Glutamatergic neuron (in vitro differentiated cells): ENCODE measurements around the gene MAP10. TPM values are rescaled to one million over a fixed set of nuclear protein-coding genes. Genes with fewer than 3 reads are reported as not detected.

Experiments
- DNase-seq: peaks from one replicate; pipeline ENCODE4 v3.0.0; 2022
- H3K27ac Mint-ChIP-seq: one replicate; pipeline ENCODE4 v1.8.0; 2020; ENCODE audit warnings: mild to moderate bottlenecking, mixed read lengths, inconsistent platforms; ENCODE audit not compliant: unreplicated experiment
- H3K27me3 Mint-ChIP-seq: one replicate; pipeline ENCODE4 v1.8.0; 2020; ENCODE audit warnings: mild to moderate bottlenecking, moderate library complexity, mixed read lengths, inconsistent platforms; ENCODE audit not compliant: unreplicated experiment
- H3K36me3 Mint-ChIP-seq: one replicate; pipeline ENCODE4 v1.8.0; 2020; ENCODE audit warnings: mild to moderate bottlenecking, mixed read lengths, inconsistent platforms; ENCODE audit not compliant: unreplicated experiment
- H3K4me1 Mint-ChIP-seq: one replicate; pipeline ENCODE4 v1.8.0; 2020; ENCODE audit warnings: mild to moderate bottlenecking, low read depth, mixed read lengths, inconsistent platforms; ENCODE audit not compliant: unreplicated experiment
- H3K4me3 Mint-ChIP-seq: one replicate; pipeline ENCODE4 v1.8.0; 2020; ENCODE audit warnings: mild to moderate bottlenecking, mixed read lengths, inconsistent platforms; ENCODE audit not compliant: unreplicated experiment
- H3K9me3 Mint-ChIP-seq: one replicate; pipeline ENCODE4 v1.8.0; 2020; ENCODE audit warnings: mild to moderate bottlenecking, moderate library complexity, mixed read lengths, inconsistent platforms; ENCODE audit not compliant: unreplicated experiment
- long read RNA-seq: library from polyadenylated mRNA; unstranded; transcript quantifications from one replicate; pipeline ENCODE4 v2.0.0, GENCODE V29; 2020; ENCODE audit not compliant: unreplicated experiment
- total RNA-seq: library from RNA; stranded (reverse); fragmentation: NEBNext Ultra II Directional; extraction: Animal tissue kit (Norgen Biotek cat#: 25700); gene quantifications from one replicate; pipeline ENCODE4 v1.2.1, GENCODE V29; 2021; ENCODE audit not compliant: unreplicated experiment
- TF ChIP-seq, protein P1 (sequence below): fragments of 200-600 bp; sonication (generic); IDR thresholded peaks from one replicate; pipeline ENCODE4 v1.5.0; 2021; ENCODE audit not compliant: partially characterized antibody, unreplicated experiment

Gene MAP10, protein sequence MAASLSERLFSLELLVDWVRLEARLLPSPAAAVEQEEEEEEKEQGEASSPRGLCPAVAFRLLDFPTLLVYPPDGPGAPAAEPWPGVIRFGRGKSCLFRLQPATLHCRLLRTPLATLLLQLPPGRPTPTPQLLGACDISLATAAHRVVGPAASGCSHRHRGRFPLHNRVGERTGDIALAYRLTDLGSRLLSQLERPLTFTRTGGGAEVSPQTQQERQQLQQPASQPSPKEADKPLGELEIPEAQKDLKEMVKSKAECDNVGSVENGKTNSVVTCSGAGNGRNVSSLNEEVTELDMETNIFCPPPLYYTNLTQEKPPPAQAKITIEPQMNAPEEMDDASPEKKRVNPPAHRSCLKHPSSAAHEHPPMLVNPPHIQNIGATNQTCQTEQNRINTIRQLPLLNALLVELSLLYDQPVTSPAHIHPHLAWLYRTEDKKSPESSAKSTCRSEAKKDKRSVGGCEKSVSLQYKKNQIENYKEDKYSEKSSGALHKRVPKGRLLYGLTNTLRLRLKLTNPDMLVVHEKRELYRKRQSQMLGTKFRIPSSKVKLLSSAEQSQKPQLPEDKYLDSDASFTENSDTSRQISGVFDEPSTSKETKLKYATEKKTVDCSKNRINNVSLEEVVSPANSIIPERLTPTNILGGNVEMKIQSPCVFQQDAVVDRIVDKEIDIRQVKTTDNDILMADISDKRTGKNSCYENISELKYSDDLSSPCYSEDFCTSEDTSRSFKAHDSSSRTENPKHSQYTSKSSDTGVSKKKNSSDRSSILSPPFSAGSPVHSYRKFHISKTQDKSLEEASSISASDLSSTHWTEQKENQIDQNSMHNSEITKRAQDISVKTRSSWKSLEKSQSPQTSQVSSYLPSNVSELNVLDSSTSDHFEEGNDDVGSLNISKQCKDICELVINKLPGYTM
- 3.6 TPM for total RNA-seq
- long read RNA-seq, transcript MAP10-201 (1 exons, 3,516 nt) = major isoform, 7 of 7 reads
- long read RNA-seq, partial matches to known transcripts = 0 of 7 reads
- long read RNA-seq, other reads (novel, unspliced or antisense) = 0 of 7 reads

DNA sequence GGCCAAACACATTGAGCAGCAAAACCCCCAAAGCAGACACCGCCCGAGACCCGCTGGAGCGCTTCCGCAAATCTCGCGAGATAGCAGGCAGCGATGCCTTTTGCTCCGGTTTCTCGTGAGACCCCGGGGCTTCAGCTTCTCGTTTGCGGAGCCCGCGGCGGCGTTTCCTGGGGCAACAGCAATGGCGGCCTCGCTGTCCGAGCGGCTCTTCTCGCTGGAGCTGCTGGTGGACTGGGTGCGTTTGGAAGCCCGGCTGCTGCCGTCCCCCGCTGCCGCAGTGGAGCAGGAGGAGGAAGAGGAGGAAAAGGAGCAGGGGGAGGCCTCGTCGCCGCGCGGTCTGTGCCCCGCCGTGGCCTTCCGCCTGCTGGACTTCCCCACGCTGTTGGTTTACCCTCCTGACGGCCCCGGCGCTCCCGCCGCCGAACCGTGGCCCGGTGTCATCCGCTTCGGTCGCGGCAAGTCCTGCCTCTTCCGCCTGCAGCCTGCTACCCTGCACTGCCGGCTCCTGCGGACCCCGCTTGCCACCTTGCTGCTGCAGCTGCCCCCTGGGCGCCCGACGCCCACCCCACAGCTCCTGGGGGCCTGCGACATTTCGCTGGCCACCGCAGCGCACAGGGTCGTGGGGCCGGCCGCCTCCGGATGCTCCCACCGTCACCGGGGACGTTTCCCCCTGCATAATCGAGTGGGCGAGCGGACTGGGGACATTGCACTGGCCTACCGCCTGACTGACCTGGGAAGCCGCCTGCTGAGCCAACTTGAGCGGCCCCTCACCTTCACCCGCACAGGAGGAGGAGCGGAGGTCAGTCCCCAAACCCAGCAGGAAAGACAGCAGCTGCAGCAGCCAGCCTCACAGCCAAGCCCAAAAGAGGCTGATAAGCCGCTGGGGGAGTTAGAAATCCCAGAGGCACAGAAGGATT lies at the start of gene MAP10:
Gene MAP10 (plus strand): TSS at position 148 of the 917 bp plus-strand sequence. CDS start 34 bp downstream, at position 182.
- peaks cover 7% of the 10 kb centered on the region for H3K27me3 Mint-ChIP-seq
- H3K4me1 Mint-ChIP-seq = peaks cover 5% of the 10 kb centered on the region
- peak; percentile 91 for DNase-seq
- peak within 1 kb of the TSS; percentile 90 for H3K27ac Mint-ChIP-seq
- no peaks in the 10 kb centered on the region for H3K36me3 Mint-ChIP-seq
- peak within 1 kb of the TSS; percentile 92 for H3K4me3 Mint-ChIP-seq
- H3K9me3 Mint-ChIP-seq = no peaks in the 10 kb centered on the region
- TF ChIP-seq, protein P1, sequence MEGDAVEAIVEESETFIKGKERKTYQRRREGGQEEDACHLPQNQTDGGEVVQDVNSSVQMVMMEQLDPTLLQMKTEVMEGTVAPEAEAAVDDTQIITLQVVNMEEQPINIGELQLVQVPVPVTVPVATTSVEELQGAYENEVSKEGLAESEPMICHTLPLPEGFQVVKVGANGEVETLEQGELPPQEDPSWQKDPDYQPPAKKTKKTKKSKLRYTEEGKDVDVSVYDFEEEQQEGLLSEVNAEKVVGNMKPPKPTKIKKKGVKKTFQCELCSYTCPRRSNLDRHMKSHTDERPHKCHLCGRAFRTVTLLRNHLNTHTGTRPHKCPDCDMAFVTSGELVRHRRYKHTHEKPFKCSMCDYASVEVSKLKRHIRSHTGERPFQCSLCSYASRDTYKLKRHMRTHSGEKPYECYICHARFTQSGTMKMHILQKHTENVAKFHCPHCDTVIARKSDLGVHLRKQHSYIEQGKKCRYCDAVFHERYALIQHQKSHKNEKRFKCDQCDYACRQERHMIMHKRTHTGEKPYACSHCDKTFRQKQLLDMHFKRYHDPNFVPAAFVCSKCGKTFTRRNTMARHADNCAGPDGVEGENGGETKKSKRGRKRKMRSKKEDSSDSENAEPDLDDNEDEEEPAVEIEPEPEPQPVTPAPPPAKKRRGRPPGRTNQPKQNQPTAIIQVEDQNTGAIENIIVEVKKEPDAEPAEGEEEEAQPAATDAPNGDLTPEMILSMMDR = no peak

DNA sequence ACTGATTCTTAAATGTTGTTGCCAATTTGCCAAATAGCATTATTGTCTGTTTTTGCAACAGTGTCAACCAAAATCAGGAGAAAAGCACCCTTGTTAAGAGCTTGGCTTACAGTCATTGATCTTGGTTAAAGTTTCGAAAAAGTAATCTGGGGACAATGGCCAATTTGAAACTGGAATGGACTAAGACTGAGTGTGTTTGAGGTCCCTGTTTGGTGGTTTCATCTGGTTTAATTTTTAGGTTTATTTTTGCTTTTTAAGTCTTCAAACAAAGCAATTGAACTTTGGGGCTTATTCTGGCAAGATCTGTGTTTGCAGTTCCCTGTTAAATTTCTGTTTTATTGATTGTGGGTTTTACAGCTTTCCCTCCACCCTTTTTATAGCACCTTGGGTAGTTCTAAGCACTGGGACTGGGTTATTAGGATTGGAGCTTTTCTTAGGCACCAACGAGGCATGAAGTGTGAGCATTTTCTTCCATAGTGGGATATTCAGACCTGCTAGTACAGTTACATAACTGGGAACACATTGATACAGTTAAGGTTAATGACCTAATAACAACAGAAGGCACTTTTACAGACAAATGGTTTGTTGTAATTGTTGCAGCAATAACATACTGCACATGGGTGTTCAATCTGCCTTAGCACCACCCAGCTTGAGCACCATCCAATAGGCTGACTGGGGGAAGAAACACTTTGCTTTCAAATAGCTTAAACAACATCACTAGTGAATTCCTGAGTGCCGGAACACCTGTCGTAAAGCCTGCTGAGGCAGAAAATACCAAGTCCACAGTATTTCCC lies 40.6 kb upstream of the MAP10 start:
- TF ChIP-seq, protein P1 = no peak
- peak overlapping the region; percentile 11 for H3K4me3 Mint-ChIP-seq
- H3K27me3 Mint-ChIP-seq = no peaks in the 10 kb centered on the region
- DNase-seq = no peak
- no peak overlapping the region for H3K27ac Mint-ChIP-seq
- H3K36me3 Mint-ChIP-seq = peaks cover 6% of the 10 kb centered on the region
- no peaks in the 10 kb centered on the region for H3K9me3 Mint-ChIP-seq
- peaks cover 15% of the 10 kb centered on the region for H3K4me1 Mint-ChIP-seq

DNA sequence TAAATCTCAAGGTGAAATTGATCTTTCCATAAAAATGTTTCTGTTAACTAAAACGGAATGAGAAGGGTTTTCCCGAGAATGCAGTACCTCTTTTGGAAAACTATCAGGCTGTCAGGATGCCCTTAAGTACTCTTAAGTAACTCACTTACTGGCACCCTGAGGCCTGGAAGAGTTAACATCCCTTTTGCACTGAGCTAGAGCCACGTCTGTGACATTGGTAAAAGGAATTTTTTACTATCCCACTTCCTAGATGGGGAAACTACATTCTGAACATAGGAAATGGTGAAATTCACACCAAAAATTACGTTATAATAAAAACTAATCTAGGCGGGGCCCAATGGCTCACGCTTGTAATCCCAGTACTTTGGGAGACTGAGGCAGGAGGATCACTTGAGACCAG lies 39.7 kb upstream of the MAP10 start:
- DNase-seq = no peak
- no peak overlapping the region for H3K27ac Mint-ChIP-seq
- no peaks in the 10 kb centered on the region for H3K9me3 Mint-ChIP-seq
- no peaks in the 10 kb centered on the region for H3K27me3 Mint-ChIP-seq
- H3K36me3 Mint-ChIP-seq = peaks cover 6% of the 10 kb centered on the region
- TF ChIP-seq, protein P1 = no peak
- H3K4me1 Mint-ChIP-seq = peaks cover 15% of the 10 kb centered on the region
- H3K4me3 Mint-ChIP-seq = no peak overlapping the region

DNA sequence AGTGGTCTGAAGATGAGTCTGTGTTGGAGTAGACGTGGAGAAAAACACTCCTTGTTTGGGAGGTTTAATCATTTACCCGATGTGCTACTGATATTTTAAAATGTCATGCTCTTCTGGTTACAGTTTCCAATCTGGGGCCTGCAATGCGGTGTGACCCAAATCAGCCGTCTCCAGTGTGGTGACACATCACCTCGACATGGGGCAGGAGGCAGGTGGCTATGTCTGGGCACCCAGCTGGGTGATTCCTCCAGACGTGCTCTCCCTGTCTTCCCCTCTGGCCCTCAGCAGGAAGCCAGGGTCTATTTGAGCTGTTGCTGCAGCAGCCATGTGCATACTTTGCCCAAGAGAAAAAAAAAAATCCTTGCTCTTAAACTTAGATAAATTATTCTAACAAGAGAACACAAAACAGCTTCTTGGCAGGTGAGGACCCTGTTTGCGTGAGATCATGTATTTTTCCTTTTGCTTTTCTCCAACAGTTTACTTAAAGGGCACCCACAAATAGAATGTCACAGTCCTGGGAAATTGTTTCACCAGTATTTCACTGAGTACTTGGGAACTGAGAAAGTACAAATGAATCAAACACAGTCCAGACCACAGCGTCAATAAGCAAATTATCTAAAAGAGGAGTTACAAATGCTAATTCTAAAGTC lies 38.9 kb upstream of the MAP10 start:
- Mint-ChIP-seq H3K4me1 (peaks cover 15% of the 10 kb centered on the region), H3K4me3 (no peak overlapping the region), H3K36me3 (peaks cover 6% of the 10 kb centered on the region), H3K27ac (no peak overlapping the region), H3K27me3 (no peaks in the 10 kb centered on the region), H3K9me3 (no peaks in the 10 kb centered on the region)
- DNase-seq = no peak
- TF ChIP-seq, protein P1 = no peak
